EH (cell line): ENCODE data around the gene XRCC1.
A peak's percentile ranks its signal among the peaks of the same experiment; 100 is the strongest.
"Not testable (repeated sequence)": the region's sequence is repeated elsewhere in the genome, so short reads cannot be mapped to it uniquely, and the experiment has no call there.

ENCODE experiments used
- DNase-seq: peaks from one replicate; pipeline ENCODE4 v3.0.0-alpha.2; 2015; ENCODE audit warnings: low read depth

The XRCC1 gene

GRCh38 chr19:43519436-43520088, 55.8 kb downstream of the XRCC1 start:
- peak; percentile 91 for DNase-seq

GRCh38 chr19:43518051-43518450, 57.3 kb downstream of the XRCC1 start:
- DNase-seq, result no peak

- not testable (repeated sequence) for DNase-seq
Observed at GRCh38 chr19:43512399-43512798, 62.9 kb downstream of the XRCC1 start.

- no peak for DNase-seq
Observed at GRCh38 chr19:43511324-43511723, 64.0 kb downstream of the XRCC1 start.

GRCh38 chr19:43510713-43511112, 64.6 kb downstream of the XRCC1 start:
- DNase-seq, result no peak

GRCh38 chr19:43507880-43508279, 67.4 kb downstream of the XRCC1 start:
- no peak for DNase-seq

GRCh38 chr19:43506629-43507028, 68.7 kb downstream of the XRCC1 start:
- no peak for DNase-seq

GRCh38 chr19:43505941-43506340, 69.4 kb downstream of the XRCC1 start:
- DNase-seq, result no peak

GRCh38 chr19:43505186-43505456, 70.2 kb downstream of the XRCC1 start:
- no peak for DNase-seq

GRCh38 chr19:43504426-43505185, 70.7 kb downstream of the XRCC1 start, which contains the start of gene PHLDB3:
PHLDB3 (minus strand) TSS chr19:43504746; CDS start chr19:43504118, 628 bp downstream.
- no peak for DNase-seq

GRCh38 chr19:43503501-43504425, 71.6 kb downstream of the XRCC1 start:
- peak; percentile 91 for DNase-seq

- no peak for DNase-seq
Observed at GRCh38 chr19:43502419-43502976, 72.8 kb downstream of the XRCC1 start.

GRCh38 chr19:43501661-43502418, 73.5 kb downstream of the XRCC1 start:
- DNase-seq, result no peak

- no peak for DNase-seq
Observed at GRCh38 chr19:43499042-43499441, 76.3 kb downstream of the XRCC1 start.

- DNase-seq, result no peak
Observed at GRCh38 chr19:43498233-43498842, 77.0 kb downstream of the XRCC1 start.

- no peak for DNase-seq
Observed at GRCh38 chr19:43496960-43497359, 78.4 kb downstream of the XRCC1 start.

- DNase-seq, result no peak
Observed at GRCh38 chr19:43495082-43495481, 80.2 kb downstream of the XRCC1 start.
